ENCODE data around the gene PRDM16.
A peak's percentile ranks its signal among the peaks of the same experiment; 100 is the strongest.

Gene PRDM16

DNA sequence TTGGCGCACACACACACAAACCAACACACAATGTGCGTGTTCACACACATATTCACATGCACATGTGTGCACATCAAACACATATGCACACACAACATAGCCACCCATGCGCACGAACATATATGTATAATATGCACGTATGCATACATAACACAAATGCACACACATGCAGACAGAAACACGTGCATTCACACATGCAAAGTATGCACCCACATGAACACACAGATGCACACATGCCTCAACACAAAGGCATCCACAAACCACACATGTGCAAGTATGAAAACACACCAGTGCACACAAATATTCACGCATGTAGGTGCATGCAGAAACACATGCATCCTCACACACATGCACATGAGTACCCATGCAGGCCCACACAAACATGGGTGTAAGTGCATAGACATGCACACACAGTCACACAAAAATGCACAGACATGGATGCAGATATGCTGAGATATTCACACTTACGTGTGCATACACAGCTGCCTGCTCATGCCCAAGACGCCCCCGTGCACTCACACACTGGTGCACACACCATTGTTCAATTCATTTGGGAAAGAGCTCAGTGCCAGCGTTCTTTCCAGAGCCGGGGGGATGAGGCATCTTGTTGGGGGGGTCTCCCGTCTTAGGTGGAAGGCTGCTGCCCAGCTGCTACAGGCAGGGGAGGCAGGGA, 332.7 kb downstream of the PRDM16 start:
- peak overlapping the region; percentile 98 for H3K4me2 ChIP-seq
- H3K9me3 ChIP-seq, result no peaks in the 10 kb centered on the region
- H3K4me1 ChIP-seq, result peaks cover 61% of the 10 kb centered on the region
- no peak for TF ChIP-seq Cebpa-rat (IDR thresholded peaks at IDR 0.05)
- H3K27ac ChIP-seq, result no peak overlapping the region
- H3K9ac ChIP-seq, result no peak overlapping the region; the same call in 1 of the 2 replicates
- 0 out of 2 replicates have a peak overlapping the region, but pooled peaks have one; percentile 51 for H3K4me3 ChIP-seq
- H4K20me1 ChIP-seq, result peaks cover 77% of the 10 kb centered on the region
- peaks cover 63% of the 10 kb centered on the region for H3K27me3 ChIP-seq
- no peaks in the 10 kb centered on the region for H3K36me3 ChIP-seq

DNA sequence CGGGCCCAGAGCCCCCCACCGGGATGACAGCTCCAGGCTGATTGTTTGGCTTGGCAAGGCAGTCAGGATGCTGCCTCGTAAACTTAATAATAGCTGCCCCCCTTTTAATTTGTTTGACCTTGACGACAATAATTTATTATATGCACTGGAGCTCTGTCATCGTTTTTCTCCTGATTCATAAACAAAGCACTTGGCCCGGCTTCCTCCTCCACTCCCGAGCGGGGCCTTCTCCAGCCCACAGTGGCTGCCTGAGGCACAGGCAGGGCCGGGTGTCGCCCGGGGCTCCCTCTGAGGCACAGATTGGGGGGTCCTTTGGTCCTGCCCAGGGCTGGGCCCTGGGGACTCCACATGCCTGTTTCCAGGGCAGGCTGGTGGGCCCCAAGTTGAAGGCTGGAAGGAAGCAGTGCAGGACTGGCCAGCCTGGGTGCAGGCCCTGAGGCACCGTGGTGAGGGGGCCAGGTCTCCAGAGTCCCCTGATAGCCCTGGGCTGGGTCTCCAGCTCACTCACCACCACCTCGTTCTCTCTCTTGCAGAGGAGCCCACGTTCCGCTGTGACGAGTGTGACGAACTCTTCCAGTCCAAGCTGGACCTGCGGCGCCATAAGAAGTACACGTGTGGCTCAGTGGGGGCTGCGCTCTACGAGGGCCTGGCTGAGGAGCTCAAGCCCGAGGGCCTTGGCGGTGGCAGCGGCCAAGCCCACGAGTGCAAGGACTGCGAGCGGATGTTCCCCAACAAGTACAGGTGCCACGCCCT, 333.4 kb downstream of the PRDM16 start:
- Histone ChIP-seq H3K27ac (peak overlapping the region; percentile 68), H3K4me2 (peak overlapping the region; percentile 98), H3K4me1 (peaks cover 65% of the 10 kb centered on the region), H4K20me1 (peaks cover 70% of the 10 kb centered on the region), H3K9ac (peak overlapping the region; percentile 11; the same call in 1 of the 2 replicates), H3K9me3 (no peaks in the 10 kb centered on the region), H3K36me3 (no peaks in the 10 kb centered on the region), H3K4me3 (peak overlapping the region; percentile 51), H3K27me3 (peaks cover 55% of the 10 kb centered on the region)
- TF ChIP-seq Cebpa-rat (IDR thresholded peaks at IDR 0.05), result no peak

DNA sequence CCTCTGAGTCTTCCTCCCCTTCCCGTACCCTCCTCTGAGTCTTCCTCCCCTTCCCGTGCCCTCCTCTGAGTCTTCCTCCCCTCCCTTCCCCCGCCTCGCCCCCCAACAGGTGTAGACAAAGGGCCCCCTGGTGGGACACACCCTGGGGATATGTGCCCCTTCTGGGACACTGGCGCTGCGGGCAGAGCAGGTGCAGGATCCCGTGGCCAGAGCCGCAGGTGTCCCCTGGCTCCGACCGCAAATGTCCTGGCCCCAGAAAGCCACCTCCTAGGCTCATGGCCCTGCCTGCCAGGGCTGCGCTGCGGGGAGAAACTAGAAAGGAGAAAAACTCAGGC, 334.0 kb downstream of the PRDM16 start:
- peak overlapping the region; percentile 98 for H3K4me2 ChIP-seq
- no peaks in the 10 kb centered on the region for H3K9me3 ChIP-seq
- peaks cover 67% of the 10 kb centered on the region for H4K20me1 ChIP-seq
- H3K4me1 ChIP-seq, result peaks cover 65% of the 10 kb centered on the region
- H3K4me3 ChIP-seq, result peak overlapping the region; percentile 51
- H3K9ac ChIP-seq, result peak overlapping the region; percentile 11; the same call in 1 of the 2 replicates
- H3K36me3 ChIP-seq, result no peaks in the 10 kb centered on the region
- TF ChIP-seq Cebpa-rat (IDR thresholded peaks at IDR 0.05), result no peak
- H3K27me3 ChIP-seq, result peaks cover 50% of the 10 kb centered on the region
- peak overlapping the region; percentile 68; the same call in 1 of the 2 replicates for H3K27ac ChIP-seq

DNA sequence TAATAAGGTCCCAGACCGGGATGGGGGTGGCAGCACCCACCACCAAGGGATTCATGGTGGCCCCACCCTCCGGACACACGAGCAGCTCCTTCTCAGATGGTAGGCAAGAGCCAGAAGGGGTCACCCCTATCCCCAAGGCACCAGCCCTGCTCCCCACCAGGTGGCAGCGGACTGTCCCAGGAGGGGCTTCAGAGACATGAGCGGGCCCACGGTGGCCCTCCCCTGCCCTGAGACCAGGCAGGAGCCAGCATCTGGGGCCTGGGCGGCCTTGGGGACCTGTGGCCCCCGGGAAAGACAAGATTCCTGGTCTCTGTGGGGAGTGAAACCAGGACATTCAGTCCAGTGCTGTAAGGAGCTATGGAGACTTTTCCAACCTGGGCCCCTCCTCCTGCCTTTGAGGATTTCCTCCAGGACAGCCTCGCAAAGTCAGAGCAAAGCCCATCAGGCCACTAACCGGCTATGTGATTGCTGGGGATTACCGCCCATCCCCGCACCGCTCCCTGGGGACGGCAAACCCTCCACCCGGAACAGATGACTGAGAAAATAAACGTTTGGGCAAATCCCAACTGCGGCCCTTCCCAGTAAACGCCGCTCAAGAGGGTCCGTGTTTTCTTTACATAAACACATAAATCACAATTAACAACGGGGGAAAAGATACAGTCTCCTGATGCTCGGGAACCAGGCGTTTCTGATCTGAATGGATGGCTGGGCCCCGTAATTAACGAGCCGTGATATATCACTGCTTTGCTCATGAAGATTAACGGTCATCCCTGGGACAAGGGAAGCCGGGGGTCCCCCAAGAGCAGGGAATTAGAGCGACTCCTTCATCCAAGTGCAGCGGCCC, 334.6 kb downstream of the PRDM16 start:
- H3K4me2 ChIP-seq, result peak overlapping the region; percentile 98
- H3K4me3 ChIP-seq, result peak overlapping the region; percentile 51

DNA sequence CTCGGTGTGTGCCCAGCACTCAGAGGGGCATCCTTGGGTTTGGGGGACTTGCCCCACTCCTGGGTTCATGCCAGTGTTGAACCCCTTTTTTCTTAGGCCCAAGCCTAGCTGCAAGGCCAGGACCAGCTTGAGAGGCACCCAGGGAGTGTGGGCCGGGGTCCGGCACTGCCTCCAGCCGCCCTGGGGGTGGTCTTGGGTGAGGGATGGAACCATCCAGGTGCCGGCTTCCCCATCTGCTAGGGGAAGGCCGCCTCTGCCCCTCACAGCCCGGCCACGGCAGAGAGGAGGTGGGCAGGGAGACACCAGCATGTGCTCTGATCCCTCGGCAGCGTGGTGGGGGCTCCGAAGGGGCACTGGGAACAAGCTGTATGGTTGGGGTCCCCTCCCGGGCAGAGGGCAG, 335.3 kb downstream of the PRDM16 start:
- Histone ChIP-seq H3K4me2 (peak overlapping the region; percentile 98), H3K9me3 (no peaks in the 10 kb centered on the region), H3K27me3 (peaks cover 37% of the 10 kb centered on the region; the same call in 1 of the 2 replicates), H4K20me1 (peaks cover 56% of the 10 kb centered on the region), H3K4me3 (no peak overlapping the region), H3K36me3 (no peaks in the 10 kb centered on the region), H3K4me1 (peaks cover 65% of the 10 kb centered on the region), H3K27ac (peak overlapping the region; percentile 36; the same call in 1 of the 2 replicates), H3K9ac (0 out of 2 replicates have a peak overlapping the region, but pooled peaks have one; percentile 11)
- TF ChIP-seq Cebpa-rat (IDR thresholded peaks at IDR 0.05), result no peak

More for the DNA sequence above, 334.6 kb downstream of the PRDM16 start:
- peaks cover 44% of the 10 kb centered on the region for H3K27me3 ChIP-seq
- no peaks in the 10 kb centered on the region for H3K36me3 ChIP-seq
- H4K20me1 ChIP-seq, result peaks cover 61% of the 10 kb centered on the region
- H3K27ac ChIP-seq, result peak overlapping the region; percentile 52
- no peak for TF ChIP-seq Cebpa-rat (IDR thresholded peaks at IDR 0.05)
- H3K9ac ChIP-seq, result peak overlapping the region; percentile 11; the same call in 1 of the 2 replicates
- peaks cover 65% of the 10 kb centered on the region for H3K4me1 ChIP-seq
- H3K9me3 ChIP-seq, result no peaks in the 10 kb centered on the region

DNA sequence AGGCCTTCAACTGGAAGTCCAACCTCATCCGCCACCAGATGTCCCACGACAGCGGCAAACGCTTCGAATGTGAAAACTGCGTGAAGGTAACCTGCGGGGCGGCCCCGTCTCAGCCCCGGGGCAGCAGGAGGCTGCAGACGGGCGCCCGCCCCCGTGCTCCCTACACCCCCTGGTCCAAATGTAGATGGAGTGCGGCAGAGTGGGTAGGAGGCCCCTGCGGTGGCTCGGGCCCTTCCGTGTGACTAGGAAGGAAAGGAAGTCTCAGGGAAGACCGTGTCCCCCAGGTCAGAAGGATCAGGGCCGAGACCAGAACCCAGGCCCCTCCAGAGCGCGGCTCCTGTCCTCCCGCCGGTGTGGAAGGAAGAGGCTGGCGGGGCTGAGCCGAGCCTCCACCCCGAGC, 335.8 kb downstream of the PRDM16 start:
- H3K36me3 ChIP-seq, result no peaks in the 10 kb centered on the region
- H4K20me1 ChIP-seq, result peaks cover 51% of the 10 kb centered on the region
- H3K4me2 ChIP-seq, result peak overlapping the region; percentile 98
- H3K4me1 ChIP-seq, result peaks cover 65% of the 10 kb centered on the region
- no peak overlapping the region for H3K4me3 ChIP-seq
- no peak for TF ChIP-seq Cebpa-rat (IDR thresholded peaks at IDR 0.05)
- 0 out of 2 replicates have a peak overlapping the region, but pooled peaks have one; percentile 36 for H3K27ac ChIP-seq
- H3K9ac ChIP-seq, result no peak overlapping the region
- no peaks in the 10 kb centered on the region for H3K9me3 ChIP-seq
- H3K27me3 ChIP-seq, result peaks cover 34% of the 10 kb centered on the region; the same call in 1 of the 2 replicates

DNA sequence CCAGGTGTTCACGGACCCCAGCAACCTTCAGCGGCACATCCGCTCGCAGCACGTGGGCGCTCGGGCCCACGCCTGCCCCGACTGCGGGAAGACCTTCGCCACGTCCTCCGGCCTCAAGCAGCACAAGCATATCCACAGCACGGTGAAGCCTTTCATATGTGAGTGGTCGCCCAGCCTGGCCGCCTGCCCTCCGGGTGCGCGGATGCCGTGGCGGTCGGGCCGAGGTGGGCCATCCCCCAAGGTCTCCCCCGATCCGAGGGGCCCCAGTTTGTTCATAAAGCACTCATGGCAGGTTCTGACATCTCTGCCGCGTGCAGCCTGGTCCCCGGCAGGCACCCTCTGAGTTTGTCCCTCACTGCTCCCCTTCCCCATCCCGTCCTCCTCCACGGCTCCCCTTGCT, 336.5 kb downstream of the PRDM16 start:
- H3K36me3 ChIP-seq, result no peaks in the 10 kb centered on the region
- H4K20me1 ChIP-seq, result peaks cover 45% of the 10 kb centered on the region
- TF ChIP-seq Cebpa-rat (IDR thresholded peaks at IDR 0.05), result no peak
- no peaks in the 10 kb centered on the region for H3K9me3 ChIP-seq
- no peak overlapping the region for H3K27ac ChIP-seq
- no peak overlapping the region for H3K4me3 ChIP-seq
- no peak overlapping the region for H3K9ac ChIP-seq
- H3K27me3 ChIP-seq, result peaks cover 28% of the 10 kb centered on the region; the same call in 1 of the 2 replicates
- H3K4me2 ChIP-seq, result peak overlapping the region; percentile 98
- peaks cover 65% of the 10 kb centered on the region for H3K4me1 ChIP-seq

DNA sequence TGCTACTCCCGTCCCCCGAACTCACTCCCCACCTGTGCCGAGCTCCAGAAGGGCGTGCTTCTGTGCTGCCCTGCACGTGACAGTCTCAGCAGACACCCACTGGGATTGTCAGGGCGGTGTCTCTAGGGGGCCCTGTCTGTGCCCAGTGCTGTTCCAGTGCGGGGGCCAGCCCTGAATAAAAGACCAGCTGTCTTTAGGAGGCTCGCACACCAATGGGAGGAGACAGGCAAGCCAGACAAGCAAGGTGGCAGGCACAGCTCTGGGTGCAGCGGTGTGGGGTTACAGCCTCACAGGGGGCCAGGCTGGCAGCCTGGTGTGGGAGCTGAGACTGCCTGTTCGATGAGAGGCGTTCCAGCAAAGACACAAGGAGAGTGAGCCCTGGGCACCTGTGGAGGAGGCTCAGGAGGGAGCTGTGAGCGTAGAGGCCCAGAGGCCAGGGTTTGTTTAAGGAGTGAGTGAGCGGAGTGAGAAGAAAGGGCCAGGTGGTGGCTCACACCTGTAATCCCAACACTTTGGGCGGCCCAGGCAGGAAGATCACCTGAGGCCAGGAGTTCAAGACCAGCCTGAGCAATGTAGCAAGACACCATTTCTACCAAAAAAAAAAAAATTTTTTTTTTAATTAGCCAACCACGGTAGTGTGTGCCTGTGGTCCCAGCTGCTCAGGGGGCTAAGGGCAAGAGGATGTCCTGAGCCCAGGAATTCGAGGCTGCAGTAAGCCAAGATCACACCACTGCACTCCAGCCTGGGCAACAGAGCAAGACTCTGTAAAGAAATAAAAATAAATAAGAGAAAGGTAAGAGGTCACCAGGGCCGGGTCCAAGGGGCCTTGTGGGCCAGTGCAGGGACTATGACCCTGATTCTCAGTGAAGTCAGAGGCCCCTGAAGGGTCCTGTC, 337.2 kb downstream of the PRDM16 start:
- no peak for TF ChIP-seq Cebpa-rat (IDR thresholded peaks at IDR 0.05)
- Histone ChIP-seq H3K9ac (no peak overlapping the region), H4K20me1 (peaks cover 45% of the 10 kb centered on the region), H3K4me3 (no peak overlapping the region), H3K36me3 (no peaks in the 10 kb centered on the region), H3K27me3 (peaks cover 25% of the 10 kb centered on the region; the same call in 1 of the 2 replicates), H3K4me1 (peaks cover 59% of the 10 kb centered on the region), H3K9me3 (no peaks in the 10 kb centered on the region), H3K4me2 (peak overlapping the region; percentile 98), H3K27ac (no peak overlapping the region)

Measured in BLaER1 (cell line).